ENCODE measurements around the gene ALPI.

The ALPI gene

GRCh38 chr2:232483311-232483922 is 27.5 kb downstream of the ALPI start:
- no peak for DNase-seq (ENCODE audit: low read depth)
- no peak for TF ChIP-seq CTCF (IDR thresholded peaks at IDR 0.05; ENCODE audit: low read length, missing control alignments)
- no peak overlapping the region for H3K4me3 ChIP-seq (replicated peaks; ENCODE audit: low read depth, low read length)

GRCh38 chr2:232483923-232484627 is 28.1 kb downstream of the ALPI start:
- no peak overlapping the region for H3K4me3 ChIP-seq (replicated peaks; ENCODE audit: low read depth, low read length)
- TF ChIP-seq CTCF (IDR thresholded peaks at IDR 0.05; ENCODE audit: low read length, missing control alignments) = no peak
- DNase-seq (ENCODE audit: low read depth) = no peak

- no peak overlapping the region for H3K4me3 ChIP-seq (replicated peaks; ENCODE audit: low read depth, low read length)
- TF ChIP-seq CTCF (IDR thresholded peaks at IDR 0.05; ENCODE audit: low read length, missing control alignments) = no peak
- no peak for DNase-seq (ENCODE audit: low read depth)
Observed at GRCh38 chr2:232484628-232485347, 28.8 kb downstream of the ALPI start.

- TF ChIP-seq CTCF (IDR thresholded peaks at IDR 0.05; ENCODE audit: low read length, missing control alignments) = no peak
- no peak overlapping the region for H3K4me3 ChIP-seq (replicated peaks; ENCODE audit: low read depth, low read length)
- DNase-seq (ENCODE audit: low read depth) = no peak
Observed at GRCh38 chr2:232485348-232485756, 29.4 kb downstream of the ALPI start.

- H3K4me3 ChIP-seq (replicated peaks; ENCODE audit: low read depth, low read length) = no peak overlapping the region
- no peak for TF ChIP-seq CTCF (IDR thresholded peaks at IDR 0.05; ENCODE audit: low read length, missing control alignments)
- DNase-seq (ENCODE audit: low read depth) = no peak
Observed at GRCh38 chr2:232485757-232486557, 30.0 kb downstream of the ALPI start.

- no peak for TF ChIP-seq CTCF (IDR thresholded peaks at IDR 0.05; ENCODE audit: low read length, missing control alignments)
- H3K4me3 ChIP-seq (replicated peaks; ENCODE audit: low read depth, low read length) = no peak overlapping the region
- DNase-seq (ENCODE audit: low read depth) = no peak
Observed at GRCh38 chr2:232486558-232487384, 30.8 kb downstream of the ALPI start.

Data from fibroblast of pulmonary artery (primary cell).